Choroid plexus epithelial cell (primary cell): ENCODE results near the gene CCDC197.

Experiments
- DNase-seq: peaks from one replicate; pipeline ENCODE4 v3.0.0-alpha.2; 2010; ENCODE audit warnings: low read depth
- H3K4me3 ChIP-seq: 2 replicates; pipeline ENCODE4 v1.5.1; 2011; ENCODE audit warnings: low read depth, mild to moderate bottlenecking, control low read depth, low read length, moderate library complexity
- TF ChIP-seq, protein P1 (sequence below): conservative IDR thresholded peaks from 2 replicates; pipeline ENCODE4 v1.5.1; 2011; ENCODE audit warnings: low read depth, mild to moderate bottlenecking, control low read depth, inconsistent platforms, low read length, moderate library complexity

CCDC197 gene

GRCh38 chr14:94036313-94037167 is 39.4 kb downstream of the CCDC197 start:
- H3K4me3 ChIP-seq: no peak overlapping the region
- peak; percentile 78 for DNase-seq
- TF ChIP-seq, protein P1, sequence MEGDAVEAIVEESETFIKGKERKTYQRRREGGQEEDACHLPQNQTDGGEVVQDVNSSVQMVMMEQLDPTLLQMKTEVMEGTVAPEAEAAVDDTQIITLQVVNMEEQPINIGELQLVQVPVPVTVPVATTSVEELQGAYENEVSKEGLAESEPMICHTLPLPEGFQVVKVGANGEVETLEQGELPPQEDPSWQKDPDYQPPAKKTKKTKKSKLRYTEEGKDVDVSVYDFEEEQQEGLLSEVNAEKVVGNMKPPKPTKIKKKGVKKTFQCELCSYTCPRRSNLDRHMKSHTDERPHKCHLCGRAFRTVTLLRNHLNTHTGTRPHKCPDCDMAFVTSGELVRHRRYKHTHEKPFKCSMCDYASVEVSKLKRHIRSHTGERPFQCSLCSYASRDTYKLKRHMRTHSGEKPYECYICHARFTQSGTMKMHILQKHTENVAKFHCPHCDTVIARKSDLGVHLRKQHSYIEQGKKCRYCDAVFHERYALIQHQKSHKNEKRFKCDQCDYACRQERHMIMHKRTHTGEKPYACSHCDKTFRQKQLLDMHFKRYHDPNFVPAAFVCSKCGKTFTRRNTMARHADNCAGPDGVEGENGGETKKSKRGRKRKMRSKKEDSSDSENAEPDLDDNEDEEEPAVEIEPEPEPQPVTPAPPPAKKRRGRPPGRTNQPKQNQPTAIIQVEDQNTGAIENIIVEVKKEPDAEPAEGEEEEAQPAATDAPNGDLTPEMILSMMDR: peak; percentile 90

DNA sequence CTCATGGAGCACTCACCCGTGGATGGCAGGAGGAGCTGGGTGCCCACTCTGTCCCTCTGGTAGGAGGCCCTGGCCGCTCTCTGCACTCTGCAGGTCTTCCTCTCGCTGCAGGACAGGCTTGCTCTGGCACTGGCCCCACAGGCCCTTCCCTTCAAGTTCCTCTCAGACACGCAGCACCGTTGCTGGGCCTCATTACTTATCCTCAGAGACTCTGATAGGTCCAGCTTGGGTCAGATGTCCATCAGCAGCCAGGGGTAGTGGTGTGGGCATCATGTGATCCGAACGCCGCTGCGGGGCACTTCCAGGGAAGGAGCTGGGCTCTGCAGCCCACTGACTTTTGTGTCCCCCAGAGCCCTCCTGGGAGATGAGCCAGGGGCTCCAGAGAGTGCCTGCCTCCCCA is 40.9 kb downstream of the CCDC197 start:
- no peak overlapping the region for H3K4me3 ChIP-seq
- TF ChIP-seq, protein P1: no peak
- no peak for DNase-seq

- TF ChIP-seq, protein P1: no peak
- no peak overlapping the region for H3K4me3 ChIP-seq
- no peak for DNase-seq
These were observed 41.4 kb downstream of the CCDC197 start for GRCh38 chr14:94038510-94038909.

DNA sequence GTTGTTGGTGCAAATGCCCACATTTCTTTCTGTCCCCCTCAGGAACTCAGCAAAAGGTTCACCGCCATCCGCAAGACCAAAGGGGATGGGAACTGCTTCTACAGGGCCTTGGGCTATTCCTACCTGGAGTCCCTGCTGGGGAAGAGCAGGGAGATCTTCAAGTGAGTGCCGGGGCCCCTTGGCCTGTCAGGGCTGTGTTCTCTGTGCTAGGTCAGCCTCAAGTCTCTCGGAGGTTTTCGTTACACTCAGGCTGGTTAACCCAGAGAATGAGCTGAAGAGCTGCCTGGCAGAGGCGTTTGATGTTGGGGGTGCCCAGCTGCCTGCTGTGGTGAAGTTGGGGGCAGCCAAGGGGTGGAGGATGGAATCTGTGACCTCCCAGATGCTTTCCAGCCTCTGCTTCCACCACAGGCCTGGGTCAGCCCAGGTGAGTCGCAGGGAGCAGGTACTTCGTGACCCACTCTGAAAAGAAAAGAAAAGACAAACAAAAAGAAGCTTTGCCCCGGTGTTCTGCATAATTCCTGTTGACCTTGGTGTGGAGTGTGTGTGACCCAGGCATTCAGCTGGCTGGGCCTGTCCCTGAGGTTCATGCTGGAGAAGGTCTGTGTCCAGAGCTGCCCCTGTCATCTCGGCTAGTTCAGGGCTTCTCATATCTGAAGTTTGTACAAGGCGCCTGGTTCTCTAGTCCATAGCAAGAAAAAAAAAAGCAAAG is 42.0 kb downstream of the CCDC197 start:
- H3K4me3 ChIP-seq: no peak overlapping the region
- DNase-seq: no peak
- TF ChIP-seq, protein P1: no peak

- TF ChIP-seq, protein P1: no peak
- H3K4me3 ChIP-seq: no peak overlapping the region
- no peak for DNase-seq
These were observed 43.1 kb downstream of the CCDC197 start for GRCh38 chr14:94040247-94040646.

- DNase-seq: no peak
- TF ChIP-seq, protein P1: no peak
- no peak overlapping the region for H3K4me3 ChIP-seq
These were observed 43.7 kb downstream of the CCDC197 start for GRCh38 chr14:94040796-94041195.
